A673 (cell line): ENCODE data around the gene SACM1L. TPM values are rescaled to one million over a fixed set of nuclear protein-coding genes. Genes with fewer than 3 reads are reported as not detected.

Experiments
- BruUV-seq: library from RNA; stranded (reverse); fragments of 400-500 nt; replicated peaks from 2 replicates; lab custom pipeline; 2021; lab: Mats Ljungman, UMichigan
- CTCF ChIA-PET: fragments of 300-600 bp; sonication (Branson Sonifier 250); formaldehyde crosslinking; loops from one replicate; lab custom pipeline; 2022; ENCODE audit warnings: antibody characterized with exemption; lab: Charles Lee
- POLR2A ChIA-PET: fragments of 300-600 bp; sonication (Branson Sonifier 250); formaldehyde crosslinking; loops from one replicate; lab custom pipeline; 2022; ENCODE audit warnings: antibody characterized with exemption; ENCODE audit not compliant: low non-redundant PET; lab: Charles Lee
- DNase-seq: peaks from one replicate; pipeline ENCODE4 v3.0.0-alpha.2; 2015; ENCODE audit warnings: low spot score
- H3K27ac ChIP-seq: fragments of 200-600 bp; sonication (generic); 2 replicates; pipeline ENCODE4 v1.5.1; 2016; ENCODE audit warnings: mixed run types, low read depth, mild to moderate bottlenecking, mixed read lengths, antibody characterized with exemption, low read length; ENCODE audit not compliant: poor library complexity, severe bottlenecking
- H3K27me3 ChIP-seq: fragments of 200-600 bp; sonication (generic); replicated peaks from 2 replicates; pipeline ENCODE4 v1.6.1; 2017; ENCODE audit warnings: mixed run types, low read depth, mild to moderate bottlenecking, mixed read lengths, antibody characterized with exemption, low read length; ENCODE audit not compliant: insufficient read depth, poor library complexity
- H3K36me3 ChIP-seq: fragments of 200-600 bp; sonication (generic); 2 replicates; pipeline ENCODE4 v1.6.1; 2016; ENCODE audit warnings: mixed run types, mild to moderate bottlenecking, mixed read lengths, antibody characterized with exemption, low read length; ENCODE audit not compliant: insufficient read depth, poor library complexity, severe bottlenecking
- H3K4me1 ChIP-seq: fragments of 200-600 bp; sonication (generic); 2 replicates; pipeline ENCODE4 v1.6.1; 2017; ENCODE audit warnings: mixed run types, mild to moderate bottlenecking, mixed read lengths, antibody characterized with exemption, low read length; ENCODE audit not compliant: insufficient read depth, poor library complexity, severe bottlenecking
- H3K4me3 ChIP-seq: fragments of 200-600 bp; sonication (generic); 2 replicates; pipeline ENCODE4 v1.5.1; 2016; ENCODE audit warnings: low read depth, mixed run types, mild to moderate bottlenecking, mixed read lengths, low read length; ENCODE audit not compliant: poor library complexity, severe bottlenecking
- H3K9me3 ChIP-seq: fragments of 200-600 bp; sonication (generic); 2 replicates; pipeline ENCODE4 v1.6.1; 2016; ENCODE audit warnings: mixed run types, low read depth, mild to moderate bottlenecking, mixed read lengths, antibody characterized with exemption, low read length; ENCODE audit not compliant: poor library complexity, severe bottlenecking
- CTCF ChIP-seq: fragments of 300-800, 200-600 bp; sonication (generic); conservative IDR thresholded peaks from 2 replicates; pipeline ENCODE4 v1.5.1; 2017; ENCODE audit warnings: low read depth, mild to moderate bottlenecking, antibody characterized with exemption, low read length, moderate library complexity, mixed read lengths
- EZH2 ChIP-seq: fragments of 200-600 bp; sonication (generic); IDR thresholded peaks from 2 replicates; pipeline ENCODE4 v1.6.1; 2017; ENCODE audit warnings: borderline replicate concordance, low read depth, mild to moderate bottlenecking, mixed read lengths, antibody characterized with exemption, low read length; ENCODE audit not compliant: poor library complexity, severe bottlenecking
- intact Hi-C: fragments of 100-400 bp; cut with micrococcal nuclease; formaldehyde crosslinking; loops from one replicate; pipeline ENCODE4 v1.10.0; 2022; ENCODE audit not compliant: unreplicated experiment
- total RNA-seq: library from RNA; stranded (reverse); gene quantifications from 2 replicates; pipeline ENCODE4 v1.2.3, GENCODE V29; 2021

Gene SACM1L
- total RNA-seq, 1 experiment from 2014 or later, result 32.8 TPM

DNA sequence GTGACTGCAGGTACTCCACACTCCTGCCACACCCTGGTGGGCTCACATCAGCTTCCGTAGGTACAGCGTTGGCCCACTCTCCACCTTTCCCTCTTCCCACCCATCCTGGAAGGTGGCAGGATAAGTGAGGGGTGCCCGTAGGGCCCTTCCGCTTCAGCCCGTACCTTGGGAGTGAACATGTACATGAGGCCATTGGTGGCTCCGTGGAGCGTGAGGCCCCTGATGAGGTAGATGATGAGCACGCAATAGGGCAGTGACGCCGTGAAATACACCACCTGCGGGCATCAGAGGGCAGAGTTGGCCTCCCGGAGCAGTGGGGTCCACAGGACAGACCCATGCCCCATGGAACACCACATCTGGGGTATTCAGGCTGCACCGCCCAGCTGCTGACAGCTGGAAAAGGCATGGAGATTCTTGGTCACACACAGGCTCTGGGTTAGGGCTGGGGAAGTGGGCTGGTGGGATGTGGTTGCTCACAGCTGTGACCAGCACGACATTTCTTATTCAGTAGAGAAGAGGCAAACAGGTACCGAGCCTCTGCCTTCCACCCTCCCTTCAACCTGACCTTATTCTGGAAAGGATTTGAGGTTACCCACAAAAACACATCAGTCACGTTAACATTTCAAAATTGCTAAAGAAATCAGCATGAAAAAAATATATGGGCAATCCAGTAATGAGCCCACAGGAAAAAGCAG, 83.3 kb downstream of the SACM1L start:
- no peak for TF ChIP-seq CTCF
- TF ChIP-seq EZH2, result no peak
- Histone ChIP-seq H3K9me3 (no peaks in the 10 kb centered on the region), H3K27ac (no peak overlapping the region), H3K4me1 (no peaks in the 10 kb centered on the region), H3K36me3 (no peaks in the 10 kb centered on the region), H3K27me3 (no peaks in the 10 kb centered on the region), H3K4me3 (no peak overlapping the region)
- no TSS peak for BruUV-seq
- ChIA-PET CTCF (no interaction called here), POLR2A (no interaction called here)
- no peak for DNase-seq
- intact Hi-C loops, result no loop called here

GRCh38 chr3:45773072-45773471, 83.9 kb downstream of the SACM1L start:
- Histone ChIP-seq H3K36me3 (no peaks in the 10 kb centered on the region), H3K4me1 (no peaks in the 10 kb centered on the region), H3K4me3 (no peak overlapping the region), H3K27ac (no peak overlapping the region), H3K27me3 (no peaks in the 10 kb centered on the region), H3K9me3 (no peaks in the 10 kb centered on the region)
- ChIA-PET POLR2A (no interaction called here), CTCF (no interaction called here)
- no peak for DNase-seq
- intact Hi-C loops, result no loop called here
- TF ChIP-seq EZH2 (no peak), CTCF (no peak)
- BruUV-seq, result no TSS peak

DNA sequence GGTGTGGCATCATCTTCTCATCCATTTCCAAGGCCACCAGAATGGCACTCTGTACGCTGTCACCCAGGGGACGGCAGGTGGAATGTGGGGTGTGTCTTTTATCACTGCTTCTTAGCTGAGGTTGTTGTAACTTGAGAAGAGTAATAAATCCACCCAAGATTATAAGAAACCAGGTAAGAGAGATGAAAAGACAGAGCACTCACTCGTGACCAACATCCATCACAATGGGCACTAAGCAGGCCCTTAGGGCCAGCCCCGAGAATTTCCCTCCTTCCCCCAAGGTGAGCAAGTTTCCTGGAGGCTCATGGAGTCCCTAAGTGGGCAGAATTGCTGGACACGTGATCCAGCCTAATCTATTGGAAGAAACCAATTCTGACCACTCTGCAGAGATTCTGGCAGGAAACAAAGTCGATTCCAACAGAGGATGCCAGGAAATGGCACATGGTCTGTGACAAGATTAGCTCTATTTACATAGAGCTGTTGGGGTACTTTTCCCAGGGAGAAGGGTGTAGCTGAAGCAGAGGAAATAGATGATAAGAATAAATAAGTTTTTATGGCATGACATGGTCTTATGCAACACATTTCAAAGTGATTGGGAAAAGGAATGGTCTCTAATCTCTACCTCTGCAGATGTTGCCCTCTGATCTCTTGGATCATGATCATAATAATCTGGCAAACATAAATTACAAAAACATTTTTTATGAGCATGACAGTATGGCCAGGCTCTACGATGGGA, 84.7 kb downstream of the SACM1L start:
- Histone ChIP-seq H3K9me3 (no peaks in the 10 kb centered on the region), H3K36me3 (no peaks in the 10 kb centered on the region), H3K27ac (no peak overlapping the region), H3K4me3 (no peak overlapping the region), H3K4me1 (no peaks in the 10 kb centered on the region), H3K27me3 (no peaks in the 10 kb centered on the region)
- POLR2A ChIA-PET, result no interaction called here
- BruUV-seq, result no TSS peak
- intact Hi-C loops, result no loop called here
- no peak for DNase-seq
- TF ChIP-seq CTCF (no peak), EZH2 (no peak)
- CTCF ChIA-PET, result no interaction called here
